HG02571 (cell line): ENCODE data around the gene RAB3IP.
A peak's percentile ranks its signal among the peaks of the same experiment; 100 is the strongest.

ENCODE experiments used
- ATAC-seq: cut with Tn5 transposase; IDR thresholded peaks from one replicate; pipeline ENCODE4 v1.9.1; 2021; ENCODE audit warnings: mild to moderate bottlenecking, moderate library complexity; ENCODE audit not compliant: unreplicated experiment

RAB3IP gene

GRCh38 chr12:69738351-69739286 lies at the start of gene RAB3IP:
Gene RAB3IP (plus strand): TSS chr12:69738860. CDS start chr12:69755409, 16,549 bp downstream.
- peak; percentile 77 for ATAC-seq

- no peak for ATAC-seq
Observed at GRCh38 chr12:69689638-69690037, 49.0 kb upstream of the RAB3IP start.

GRCh38 chr12:69694123-69694522 lies 44.5 kb upstream of the RAB3IP start:
- no peak for ATAC-seq

GRCh38 chr12:69698054-69698453 lies 40.6 kb upstream of the RAB3IP start:
- no peak for ATAC-seq

- ATAC-seq = no peak
Observed at GRCh38 chr12:69698769-69699540, 39.7 kb upstream of the RAB3IP start, which contains the start of gene BEST3. Gene BEST3 (minus strand): TSS chr12:69699303. CDS start chr12:69697798, 1,505 bp downstream.

- no peak for ATAC-seq
Observed at GRCh38 chr12:69701826-69702225, 36.8 kb upstream of the RAB3IP start.

GRCh38 chr12:69703146-69703642 lies 35.5 kb upstream of the RAB3IP start:
- no peak for ATAC-seq

- ATAC-seq = no peak
Observed at GRCh38 chr12:69704357-69704756, 34.3 kb upstream of the RAB3IP start.

- no peak for ATAC-seq
Observed at GRCh38 chr12:69708649-69709048, 30.0 kb upstream of the RAB3IP start.

- ATAC-seq = no peak
Observed at GRCh38 chr12:69712826-69713225, 25.8 kb upstream of the RAB3IP start.

GRCh38 chr12:69714542-69714941 lies 24.1 kb upstream of the RAB3IP start:
- no peak for ATAC-seq

- ATAC-seq = no peak
Observed at GRCh38 chr12:69719336-69720316, 19.0 kb upstream of the RAB3IP start.

GRCh38 chr12:69720750-69721149 lies 17.9 kb upstream of the RAB3IP start:
- no peak for ATAC-seq

- no peak for ATAC-seq
Observed at GRCh38 chr12:69726922-69727321, 11.7 kb upstream of the RAB3IP start.

- no peak for ATAC-seq
Observed at GRCh38 chr12:69732088-69732487, 6.6 kb upstream of the RAB3IP start.

GRCh38 chr12:69733638-69734037 lies 5.0 kb upstream of the RAB3IP start:
- no peak for ATAC-seq

GRCh38 chr12:69739287-69740191 lies 879 bp downstream of the RAB3IP start:
- peak; percentile 39 for ATAC-seq

GRCh38 chr12:69744109-69744508 lies 5.4 kb downstream of the RAB3IP start:
- no peak for ATAC-seq

GRCh38 chr12:69751476-69751875 lies 12.8 kb downstream of the RAB3IP start:
- ATAC-seq = no peak
